VCaP (cell line): ENCODE data around the gene CRAT.

Experiments used
- H3K27ac ChIP-seq: fragments of 450-650 bp; 2 replicates; pipeline ENCODE4 v1.5.1; 2017
- CTCF ChIP-seq: fragments of 450-650 bp; conservative IDR thresholded peaks from 2 replicates; pipeline ENCODE4 v1.5.1; 2017; ENCODE audit warnings: mild to moderate bottlenecking, moderate library complexity

The CRAT gene

DNA sequence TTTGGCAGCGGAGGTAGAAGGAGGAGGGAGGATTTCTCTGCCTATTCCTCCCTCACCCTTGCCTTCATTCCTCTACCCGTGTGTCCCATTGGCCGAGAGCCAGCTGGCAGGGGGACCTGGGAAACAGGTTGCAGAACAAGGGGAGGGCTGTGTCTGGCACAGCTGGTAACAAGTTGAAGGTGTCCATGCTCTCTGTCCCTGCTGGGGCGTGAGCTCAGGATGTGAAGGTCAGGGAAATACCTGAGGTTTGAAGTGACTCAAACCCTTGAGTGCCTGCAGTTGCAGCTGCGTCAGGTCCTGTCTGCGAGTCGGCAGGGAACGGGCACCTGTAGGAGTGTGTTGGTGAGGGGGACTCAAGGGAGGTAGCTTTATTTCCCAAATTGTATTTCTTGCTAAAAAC is 58.0 kb downstream of the CRAT start:
- no peak for TF ChIP-seq CTCF
- H3K27ac ChIP-seq, result peak overlapping the region; percentile 73
